Stimulated activated CD8-positive, alpha-beta memory T cell treated with anti-CD3 and anti-CD28 coated beads, Interleukin-15, amount 100 ng/mL, for 48 hours (primary cell): Measurements from ENCODE around the gene DDX23.
"Not testable (repeated sequence)": the region's sequence is repeated elsewhere in the genome, so short reads cannot be mapped to it uniquely, and the experiment has no call there.

Experiments used
- DNase-seq, 2 donors: peaks; one replicate each; pipeline ENCODE4 v3.0.0-alpha.2; 2020; ENCODE audit warnings: low read depth in 2 of 2

DDX23 gene

DNA sequence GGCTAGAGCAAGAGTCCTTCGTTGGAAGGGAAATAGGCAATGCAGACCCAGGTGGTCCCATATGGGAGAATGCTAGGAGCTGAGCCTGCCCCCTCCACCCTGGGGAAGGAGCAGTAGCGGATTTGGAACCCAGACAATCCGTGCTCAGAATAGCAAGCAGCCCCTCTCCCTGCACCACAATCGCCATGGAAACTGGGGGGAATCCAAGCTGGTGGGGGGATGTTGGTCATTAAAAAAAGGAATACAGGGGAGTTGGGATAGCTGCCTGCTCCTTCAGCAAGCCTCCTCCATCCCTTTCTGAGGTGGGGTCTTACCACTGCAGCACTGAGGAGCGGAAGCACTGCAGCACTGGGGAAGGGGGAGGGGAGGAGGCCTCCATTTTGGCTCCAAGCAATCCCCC is 10.8 kb upstream of the DDX23 start:
- no peak for DNase-seq

GRCh38 chr12:48861111-48861510 is 9.1 kb upstream of the DDX23 start:
- DNase-seq = no peak

GRCh38 chr12:48860236-48860635 is 8.3 kb upstream of the DDX23 start:
- not testable (repeated sequence) for DNase-seq

GRCh38 chr12:48859607-48860006 is 7.6 kb upstream of the DDX23 start:
- no peak for DNase-seq

- DNase-seq = no peak
Observed at GRCh38 chr12:48858043-48858442, 6.1 kb upstream of the DDX23 start.

DNA sequence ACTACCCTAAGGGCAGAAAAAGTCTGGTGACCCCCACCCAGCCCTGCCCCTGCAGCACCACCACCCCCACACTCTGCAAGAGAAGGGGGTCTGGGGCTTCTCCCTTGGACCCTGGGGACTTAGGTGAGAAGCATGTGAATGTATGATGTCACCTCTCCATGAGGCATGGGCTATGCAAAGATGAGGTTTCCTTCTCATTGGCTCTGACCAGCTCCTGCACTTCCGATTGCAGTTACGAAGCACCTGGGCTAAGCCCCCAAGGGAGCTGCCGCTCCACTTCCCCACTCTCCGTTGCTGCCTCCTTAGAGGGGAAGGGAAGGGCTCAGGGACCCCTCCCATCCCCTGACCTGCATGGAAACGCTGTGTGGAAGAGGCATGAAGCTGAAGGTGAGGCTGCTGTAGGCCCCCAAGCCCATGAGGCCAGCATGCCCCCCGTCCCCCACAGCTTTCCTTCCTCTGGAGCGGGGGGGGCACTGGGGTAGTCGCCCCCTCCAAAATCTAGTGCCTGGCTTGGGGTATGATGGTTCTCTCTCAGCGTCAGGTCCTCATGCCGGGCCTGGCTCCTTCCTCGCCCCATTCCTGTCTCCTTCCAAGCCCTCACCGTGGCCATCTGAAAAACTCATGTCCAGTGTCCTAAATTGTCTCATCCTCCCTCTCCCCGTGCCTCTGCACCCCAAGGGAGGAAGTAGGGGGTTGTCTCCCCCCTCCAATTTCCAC is 5.5 kb upstream of the DDX23 start:
- no peak for DNase-seq

- no peak for DNase-seq
Observed at GRCh38 chr12:48856379-48856778, 4.4 kb upstream of the DDX23 start.

DNA sequence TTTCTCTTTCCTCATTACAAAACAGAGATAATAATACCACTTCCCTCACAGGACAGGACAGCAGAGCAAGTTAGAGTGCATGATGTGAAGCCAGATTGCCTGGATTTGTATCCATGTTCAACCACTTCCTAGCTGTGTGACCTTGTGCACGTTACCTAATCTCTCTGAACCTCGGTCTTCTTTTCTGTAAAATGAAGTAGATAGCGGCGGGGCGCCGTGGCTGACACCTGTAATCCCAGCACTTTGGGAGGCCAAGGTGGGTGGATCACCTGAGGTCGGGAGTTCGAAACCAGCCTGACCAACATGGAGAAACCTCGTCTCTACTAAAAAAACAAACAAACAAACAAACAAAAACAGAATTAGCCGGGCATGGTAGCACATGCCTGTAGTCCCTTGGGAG is 3.0 kb upstream of the DDX23 start:
- DNase-seq = not testable (repeated sequence)

- no peak for DNase-seq
Observed at GRCh38 chr12:48854488-48854887, 2.5 kb upstream of the DDX23 start.

- DNase-seq = peak; percentile 68 to 69
Observed at GRCh38 chr12:48852734-48853688, 1.0 kb upstream of the DDX23 start.

DNA sequence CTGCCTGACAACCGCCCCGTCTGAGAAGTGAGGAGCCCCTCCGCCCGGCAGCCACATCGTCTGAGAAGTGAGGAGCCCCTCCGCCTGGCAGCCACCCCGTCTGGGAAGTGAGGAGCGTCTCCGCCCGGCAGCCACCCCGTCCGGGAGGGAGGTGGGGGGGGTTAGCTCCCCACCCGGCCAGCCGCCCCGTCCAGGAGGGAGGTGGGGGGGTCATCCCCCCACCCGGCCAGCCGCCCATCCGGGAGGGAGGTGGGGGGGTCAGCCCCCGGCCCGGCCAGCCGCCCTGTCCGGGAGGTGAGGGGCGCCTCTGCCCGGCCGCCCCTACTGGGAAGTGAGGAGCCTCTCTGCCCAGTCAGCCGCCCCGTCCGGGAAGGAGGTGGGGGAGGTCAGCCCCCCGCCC is 9.9 kb downstream of the DDX23 start:
- not testable (repeated sequence) for DNase-seq

- DNase-seq = no peak
Observed at GRCh38 chr12:48838048-48838447, 13.9 kb downstream of the DDX23 start.

DNA sequence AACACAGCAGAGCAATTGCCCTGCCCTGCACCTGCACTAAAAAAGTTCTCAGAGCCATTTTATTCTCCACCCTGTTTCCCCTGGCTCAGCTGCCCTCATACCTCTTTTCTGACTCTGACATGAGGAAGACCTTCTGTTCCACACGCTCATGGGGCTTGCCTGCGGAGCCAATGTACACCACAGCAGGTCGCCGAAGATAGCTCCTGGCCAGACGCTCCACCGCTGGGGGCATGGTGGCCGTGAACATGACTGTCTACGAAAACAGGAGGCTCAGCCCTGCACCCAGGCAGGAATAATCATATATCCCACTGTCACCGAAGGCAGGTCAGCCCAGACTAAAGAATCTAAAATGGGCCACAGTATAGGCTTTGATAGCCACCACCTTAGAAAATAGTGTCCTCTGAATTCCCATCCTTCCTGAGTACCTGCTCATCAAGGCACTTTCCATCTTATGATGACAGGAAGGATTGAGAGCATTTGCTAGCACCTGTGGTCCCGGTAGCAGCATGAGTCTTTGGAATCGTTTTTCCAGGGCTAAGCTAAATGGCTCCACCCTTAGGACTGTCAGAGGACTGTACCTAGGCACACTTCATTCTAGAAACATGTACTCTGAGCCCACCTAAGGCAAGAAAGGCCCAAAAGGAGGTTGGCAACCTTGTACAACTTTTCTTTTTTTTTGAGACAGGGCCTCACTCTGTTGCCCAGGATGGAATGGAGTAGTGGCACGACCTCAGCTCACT is 19.5 kb downstream of the DDX23 start:
- DNase-seq = no peak

- DNase-seq = no peak
Observed at GRCh38 chr12:48831257-48831656, 20.7 kb downstream of the DDX23 start.

DNA sequence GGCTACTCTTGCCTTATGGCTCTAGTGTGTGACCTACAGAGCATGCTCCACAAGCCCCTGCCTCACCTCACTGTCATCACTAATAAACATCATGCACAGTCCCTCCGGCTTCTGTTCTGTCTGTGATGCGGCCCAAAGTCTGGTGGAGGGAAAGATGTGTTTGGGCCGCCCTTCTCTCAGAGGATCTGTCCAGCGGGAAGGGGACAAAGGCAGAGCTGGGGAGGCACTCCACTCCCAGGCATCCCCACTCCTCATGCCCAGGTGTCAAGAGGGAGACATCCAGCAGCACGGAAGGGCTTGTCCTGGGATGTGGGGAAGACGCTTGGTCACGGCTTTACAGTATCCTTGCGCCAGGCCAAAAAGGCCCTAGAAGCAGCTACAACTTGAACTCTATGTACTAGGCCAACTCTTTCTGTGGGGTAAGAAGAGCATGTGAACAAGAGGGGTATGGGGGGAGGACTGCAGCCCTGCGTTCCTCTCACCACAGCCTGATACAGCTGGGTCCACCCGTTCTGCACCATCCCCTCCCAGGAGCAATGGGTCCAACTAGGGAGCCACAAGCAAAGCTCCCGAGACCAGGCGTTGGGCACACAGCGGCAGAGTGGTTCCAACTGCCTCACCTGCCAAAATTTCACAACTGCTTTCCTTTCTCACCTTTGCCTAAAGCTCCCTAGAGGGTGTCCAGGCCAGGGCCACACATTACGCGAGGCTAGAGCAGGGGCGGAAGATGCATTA is 23.0 kb downstream of the DDX23 start:
- no peak for DNase-seq

GRCh38 chr12:48828293-48828692 is 23.7 kb downstream of the DDX23 start:
- DNase-seq = no peak

GRCh38 chr12:48827513-48828096 is 24.4 kb downstream of the DDX23 start:
- DNase-seq = no peak

- no peak for DNase-seq
Observed at GRCh38 chr12:48827026-48827425, 24.9 kb downstream of the DDX23 start.

GRCh38 chr12:48826209-48826855 is 25.6 kb downstream of the DDX23 start:
- no peak for DNase-seq

GRCh38 chr12:48824905-48825304 is 27.1 kb downstream of the DDX23 start:
- no peak for DNase-seq

- DNase-seq = no peak
Observed at GRCh38 chr12:48824112-48824511, 27.9 kb downstream of the DDX23 start.
